SIG-M5 treated with dmso at 0.1 percent for 504 hours (cell line): ENCODE data around the gene POLG.
"Not testable (repeated sequence)": the region's sequence is repeated elsewhere in the genome, so short reads cannot be mapped to it uniquely, and the experiment has no call there.

ENCODE experiments used
- DNase-seq: peaks from one replicate; lab custom pipeline; 2025; ENCODE audit not compliant: unreplicated experiment; lab: John Stamatoyannopoulos, UW

Gene POLG

DNA sequence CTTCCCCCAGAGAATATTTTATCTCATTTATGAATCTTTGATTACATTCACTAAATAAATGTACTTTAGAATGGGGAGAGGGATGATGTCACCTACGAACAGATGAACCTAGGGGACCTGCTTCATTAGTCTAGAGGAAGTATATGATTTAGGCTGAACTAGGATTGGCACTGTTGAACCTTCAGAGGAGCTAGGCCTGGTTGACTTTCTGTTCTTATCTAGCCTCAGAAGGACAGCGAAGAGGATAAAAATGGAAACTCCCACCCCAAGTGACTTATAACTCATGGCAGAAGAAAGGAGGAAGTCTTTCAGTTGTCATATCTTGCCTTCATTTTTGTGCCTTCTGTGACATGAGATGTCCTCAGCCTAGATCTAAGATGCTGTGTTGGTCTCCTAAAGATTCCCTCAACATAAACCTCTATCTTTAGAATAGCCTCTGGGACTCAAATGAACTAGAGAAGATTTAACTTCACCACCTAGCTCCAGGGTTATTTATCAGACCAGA is 42.6 kb downstream of the POLG start:
- DNase-seq: no peak

DNA sequence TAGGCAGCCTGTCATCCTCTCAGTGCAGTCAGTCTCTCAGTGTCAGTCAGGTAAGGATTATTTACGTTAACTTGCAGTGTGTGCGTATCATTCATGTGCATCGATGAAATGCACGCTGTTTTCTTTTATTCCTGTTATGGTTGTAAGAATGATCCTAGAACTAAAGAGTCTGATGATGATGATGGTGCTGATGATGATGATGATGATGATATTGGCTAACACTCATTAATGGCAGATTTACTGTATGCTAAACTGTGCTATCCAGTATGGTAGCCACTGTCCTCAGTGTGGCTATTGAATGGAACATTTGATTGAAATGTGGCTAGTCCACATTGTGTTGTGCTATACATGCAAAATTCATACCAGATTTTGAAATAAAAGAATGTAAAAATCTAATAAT is 51.4 kb downstream of the POLG start:
- no peak for DNase-seq

DNA sequence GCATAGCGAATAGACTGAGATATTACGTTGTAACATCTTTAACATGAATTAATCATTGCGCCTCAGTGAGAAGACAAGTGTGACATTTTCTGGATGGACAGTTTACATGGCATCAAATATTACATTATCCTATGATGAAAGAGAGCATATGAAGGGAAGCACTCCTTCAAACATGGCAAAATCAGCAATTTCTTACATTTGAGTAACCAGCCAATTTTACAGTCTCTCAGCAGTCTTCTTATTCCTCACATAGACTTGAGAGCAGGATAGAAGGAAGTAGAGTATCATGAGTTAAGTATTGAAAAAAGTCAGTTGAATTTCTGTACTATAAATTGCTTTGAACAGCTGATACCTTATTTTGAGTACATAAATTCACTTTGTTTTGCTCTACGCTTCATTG is 52.0 kb downstream of the POLG start:
- DNase-seq: no peak

- no peak for DNase-seq
Observed at GRCh38 chr15:89278307-89278706, 56.3 kb downstream of the POLG start.

- not testable (repeated sequence) for DNase-seq
Observed at GRCh38 chr15:89277281-89277680, 57.3 kb downstream of the POLG start.
